Measurements from ENCODE around the gene CXCL5.
"Not testable (repeated sequence)": the region's sequence is repeated elsewhere in the genome, so short reads cannot be mapped to it uniquely, and the experiment has no call there.

CXCL5 gene

GRCh38 chr4:74014332-74014731 lies 15.9 kb upstream of the CXCL5 start:
- no peak for FAIRE-seq

DNA sequence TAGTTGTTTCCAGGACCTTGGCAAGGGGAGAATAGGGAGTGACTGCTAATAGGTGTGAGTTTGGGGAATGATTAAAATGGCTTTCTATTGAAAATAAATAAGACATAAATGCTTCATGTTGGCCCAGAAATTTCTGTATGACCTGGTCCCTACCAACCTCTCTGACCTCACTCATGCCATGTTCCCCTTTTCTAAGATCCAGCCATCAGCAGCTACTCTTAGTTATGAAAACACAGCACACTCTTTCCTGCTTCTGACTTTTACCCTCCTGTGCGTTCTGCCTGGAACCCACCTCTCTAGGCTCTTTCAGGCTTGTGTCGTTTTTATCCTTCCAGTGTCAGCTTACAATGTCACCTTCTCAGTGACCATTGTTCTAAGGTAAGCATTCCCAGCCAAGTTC lies 14.8 kb upstream of the CXCL5 start:
- no peak for FAIRE-seq

DNA sequence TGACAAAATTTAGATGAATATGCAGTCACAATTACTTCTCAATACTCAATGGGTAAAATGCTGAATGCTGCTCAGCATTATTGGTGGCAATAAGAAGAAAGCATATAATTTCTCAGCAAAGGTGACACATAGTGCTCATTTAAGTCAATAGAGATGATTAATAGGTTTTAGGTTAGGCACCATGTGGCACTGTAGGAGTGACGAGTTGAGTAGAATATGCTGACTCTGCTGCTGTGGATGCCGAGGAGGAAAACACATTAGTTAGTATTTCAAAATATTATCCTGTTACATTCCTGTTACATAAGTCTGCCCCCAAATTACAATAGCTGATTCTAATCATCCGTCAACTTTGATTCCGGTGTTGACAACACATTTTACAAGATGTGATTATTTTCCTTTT lies 13.7 kb upstream of the CXCL5 start:
- FAIRE-seq = no peak

- no peak for FAIRE-seq
Measured at GRCh38 chr4:74009307-74009706, 10.8 kb upstream of the CXCL5 start.

- FAIRE-seq = no peak
Measured at GRCh38 chr4:74006009-74006476, 7.6 kb upstream of the CXCL5 start.

GRCh38 chr4:74005528-74005927 lies 7.1 kb upstream of the CXCL5 start:
- FAIRE-seq = no peak

- FAIRE-seq = no peak
Measured at GRCh38 chr4:74004668-74005067, 6.2 kb upstream of the CXCL5 start.

- no peak for FAIRE-seq
Measured at GRCh38 chr4:74000301-74000700, 1.8 kb upstream of the CXCL5 start.

- no peak for FAIRE-seq
Measured at GRCh38 chr4:73992050-73992449, 6.4 kb downstream of the CXCL5 start.

GRCh38 chr4:73991742-73992000 lies 6.8 kb downstream of the CXCL5 start:
- FAIRE-seq = no peak

- no peak for FAIRE-seq
Measured at GRCh38 chr4:73990988-73991741, 7.3 kb downstream of the CXCL5 start.

- no peak for FAIRE-seq
Measured at GRCh38 chr4:73989928-73990327, 8.5 kb downstream of the CXCL5 start.

GRCh38 chr4:73989031-73989430 lies 9.4 kb downstream of the CXCL5 start:
- FAIRE-seq = no peak

DNA sequence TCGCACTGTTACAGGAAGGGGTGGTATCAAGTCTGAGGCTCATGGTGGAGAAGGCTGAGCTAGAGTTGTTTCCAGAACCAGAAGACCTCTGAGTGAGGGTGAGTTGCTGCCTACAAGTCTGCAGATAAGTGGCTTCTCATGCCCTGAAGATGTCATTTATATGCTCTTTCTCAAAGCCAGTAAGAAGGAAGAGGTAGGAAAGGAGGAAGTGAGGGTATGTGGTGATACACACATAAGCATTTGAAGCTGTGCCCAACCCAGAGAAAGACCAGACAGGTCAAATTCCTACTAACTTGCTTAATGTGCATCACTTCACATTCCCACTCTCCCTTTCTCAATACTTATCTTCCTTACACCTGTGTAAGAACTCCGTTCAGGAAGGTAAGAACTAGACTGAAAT lies 10.4 kb downstream of the CXCL5 start, which contains the start of gene PPBP:
Gene PPBP (minus strand): TSS at position 130 of the 400 bp plus-strand sequence. CDS start 87 bp downstream, at position 43.
- no peak for FAIRE-seq

- FAIRE-seq = no peak
Measured at GRCh38 chr4:73985528-73985852, 13.0 kb downstream of the CXCL5 start.

DNA sequence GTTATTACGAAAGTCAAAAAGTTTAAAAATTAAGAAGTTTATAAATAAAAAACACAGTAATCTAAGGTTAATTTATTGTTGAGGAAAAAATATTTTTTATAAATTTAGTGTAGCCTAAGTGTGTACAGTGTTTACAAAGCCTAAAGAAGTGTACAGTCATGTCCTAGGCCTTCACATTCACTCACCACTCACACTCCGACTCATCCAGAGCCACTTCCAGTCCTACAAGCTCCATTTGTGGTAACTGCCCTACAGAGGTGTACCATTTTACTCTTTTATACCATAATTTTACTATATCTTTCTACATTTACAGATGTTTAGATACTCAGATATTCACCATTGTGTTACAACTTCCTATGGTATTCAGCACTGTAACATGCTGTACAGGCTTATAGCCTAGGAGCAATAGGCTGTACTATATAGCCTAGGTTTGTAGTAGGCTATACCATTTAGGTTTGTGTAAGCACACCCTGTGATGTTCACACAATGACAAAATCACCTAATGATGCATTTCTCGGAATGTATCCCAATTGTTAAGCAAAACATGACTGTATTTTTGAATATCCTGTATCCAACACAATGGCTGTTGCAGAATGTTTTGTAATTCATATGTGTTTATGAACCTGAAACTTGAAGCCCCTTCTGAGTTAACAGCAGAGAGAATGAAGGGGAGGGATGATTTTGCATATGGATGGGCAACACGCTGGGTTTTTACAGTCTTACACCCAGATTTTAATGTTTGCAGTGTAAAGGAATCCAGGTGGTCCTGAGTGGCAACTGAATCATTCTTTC lies 13.5 kb downstream of the CXCL5 start:
- FAIRE-seq = no peak

GRCh38 chr4:73981175-73981574 lies 17.3 kb downstream of the CXCL5 start:
- not testable (repeated sequence) for FAIRE-seq

DNA sequence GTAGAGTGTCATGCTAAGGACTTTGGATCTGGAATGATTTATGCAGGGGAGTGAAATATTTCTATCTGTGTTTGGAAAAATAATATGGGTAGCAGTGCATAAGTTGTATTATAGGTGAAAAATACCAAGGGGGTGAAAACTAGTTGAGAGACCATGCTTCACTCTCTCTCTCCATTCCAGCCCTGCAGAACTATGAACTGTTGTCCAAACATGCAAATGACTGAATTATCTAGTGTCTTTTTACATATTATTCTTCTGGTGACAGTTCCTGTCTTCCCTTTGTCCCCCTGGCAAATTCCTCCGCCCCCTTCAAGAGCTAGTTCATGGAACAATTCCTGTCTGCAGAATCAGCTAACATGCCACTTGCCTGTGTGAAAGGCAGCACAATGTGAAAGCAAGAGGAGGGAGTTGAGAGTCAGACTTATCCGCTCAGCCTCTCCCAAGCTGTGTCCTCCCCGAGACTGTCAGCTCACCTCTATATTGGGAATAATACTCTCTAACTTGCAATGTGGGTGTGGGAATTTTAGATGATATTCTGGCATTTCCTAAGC lies 19.0 kb downstream of the CXCL5 start:
- FAIRE-seq = no peak

DNA sequence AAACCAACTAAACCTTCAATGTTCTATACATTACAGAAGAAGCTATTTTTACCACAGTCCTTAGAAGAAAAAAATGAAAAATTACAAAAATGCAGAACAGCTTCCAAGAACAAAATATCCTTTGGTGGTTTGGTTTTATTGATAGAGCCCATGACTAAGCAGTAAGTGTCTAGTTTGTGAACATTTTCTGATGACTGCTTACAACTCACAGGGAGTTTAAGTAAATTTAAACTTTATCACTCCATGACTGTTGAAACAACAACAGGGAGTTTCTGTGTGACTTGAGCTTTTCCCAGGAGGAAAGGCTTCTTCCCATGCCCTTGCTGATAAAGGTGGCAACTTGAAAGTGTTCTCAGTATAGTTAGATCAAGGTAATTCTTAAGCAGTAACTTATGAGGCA lies 19.6 kb downstream of the CXCL5 start:
- no peak for FAIRE-seq

DNA sequence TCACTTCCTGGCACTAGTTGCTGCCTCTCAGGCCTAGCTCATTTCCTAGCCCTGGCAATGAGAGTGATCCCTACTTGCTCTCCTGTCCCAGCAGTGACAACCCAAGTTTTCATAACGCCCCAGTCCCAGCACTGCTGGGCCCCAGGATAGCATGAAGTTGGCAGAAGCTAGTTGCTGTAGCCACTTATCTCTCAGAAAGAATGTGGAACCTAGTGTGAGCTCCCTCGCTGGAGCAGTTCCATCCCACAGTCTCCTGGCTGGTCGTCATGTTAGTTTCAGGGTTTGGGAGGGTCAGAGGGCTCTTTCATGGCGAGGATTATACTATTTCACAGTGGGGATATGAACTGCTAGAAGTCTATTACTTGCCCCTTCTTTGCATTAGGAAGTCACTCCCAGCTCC lies 21.8 kb downstream of the CXCL5 start:
- FAIRE-seq = no peak

GRCh38 chr4:73976217-73976616 lies 22.3 kb downstream of the CXCL5 start:
- FAIRE-seq = no peak

DNA sequence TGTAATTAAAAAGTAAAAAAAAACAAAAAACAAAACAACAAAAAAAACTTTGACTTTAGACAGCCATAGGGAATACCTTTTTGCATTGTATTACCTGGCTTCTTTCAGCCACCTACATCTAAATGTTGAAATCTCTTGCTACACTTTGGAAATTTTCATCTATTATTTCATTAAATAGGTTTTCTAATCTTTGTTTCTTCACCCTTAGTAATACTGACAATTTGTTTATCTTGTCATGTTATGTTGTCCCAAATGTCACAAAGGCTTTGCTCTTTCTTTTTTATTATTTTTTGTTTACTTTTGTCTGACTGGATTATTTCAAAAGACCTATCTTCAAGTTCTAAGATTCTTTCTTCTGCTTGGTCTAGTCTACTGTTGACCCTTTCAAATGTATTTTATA lies 24.1 kb downstream of the CXCL5 start:
- no peak for FAIRE-seq

GRCh38 chr4:73970945-73971344 lies 27.5 kb downstream of the CXCL5 start:
- no peak for FAIRE-seq

GRCh38 chr4:73970011-73970410 lies 28.5 kb downstream of the CXCL5 start:
- no peak for FAIRE-seq

Data from colon (tissue), 2 donors.